RKO (cell line): ENCODE results near the gene PHLPP2.

Experiments used
- DNase-seq: peaks from one replicate; pipeline ENCODE4 v3.0.0-alpha.2; 2016; ENCODE audit warnings: low spot score

PHLPP2 gene

DNA sequence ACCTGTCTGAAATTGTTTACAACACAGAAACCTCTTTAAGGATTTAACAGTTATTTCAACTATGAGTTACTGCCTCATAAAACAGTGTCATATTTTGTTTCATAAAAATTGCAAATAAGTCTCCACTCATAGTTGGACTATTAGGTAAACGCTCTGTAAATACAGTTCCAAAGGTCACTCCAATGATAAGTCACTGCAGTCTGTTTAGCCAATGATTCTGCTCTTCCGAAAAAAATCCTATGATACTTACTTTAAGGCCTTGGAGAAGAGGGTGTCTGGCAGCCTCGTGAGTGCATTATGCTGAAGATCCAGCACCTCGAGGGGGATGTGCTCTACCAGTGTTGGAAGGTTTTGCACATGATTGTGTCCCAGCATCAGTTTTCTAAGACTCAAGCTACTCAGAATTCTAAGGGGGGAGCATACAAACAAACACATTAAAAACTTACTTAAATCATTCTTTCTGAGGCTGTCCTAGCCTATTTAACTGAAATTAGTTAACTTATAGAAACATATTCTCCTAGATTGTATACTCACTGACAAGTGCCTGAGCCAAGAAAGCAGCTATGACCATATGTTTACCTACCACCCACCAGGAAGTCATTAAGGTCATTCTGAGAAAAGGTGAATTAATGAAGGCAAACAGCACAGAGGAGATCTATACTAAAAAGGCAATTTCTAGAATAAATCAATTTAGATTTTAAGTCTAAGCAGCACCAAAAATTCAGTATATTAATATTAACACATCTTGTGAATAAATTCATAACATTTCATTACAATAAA, 57.4 kb downstream of the PHLPP2 start:
- DNase-seq, result no peak

DNA sequence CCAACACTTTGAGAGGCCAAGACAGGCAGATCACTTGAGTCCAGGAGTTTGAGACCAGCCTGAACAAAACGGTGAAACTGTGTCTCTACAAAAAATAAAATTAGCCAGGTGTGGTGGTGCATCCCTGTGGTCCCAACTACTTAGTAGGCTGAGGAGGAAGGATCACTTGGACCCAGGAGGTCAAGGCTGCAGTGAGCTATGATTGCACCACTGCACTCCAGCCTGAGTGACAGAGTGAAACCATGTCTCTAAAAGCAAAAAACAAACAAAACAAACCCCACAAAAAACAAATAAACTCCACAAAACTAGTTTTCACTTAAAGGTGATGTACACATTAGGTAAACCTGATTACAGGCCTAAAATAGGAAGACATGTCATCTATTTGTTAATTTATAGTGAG, 58.2 kb downstream of the PHLPP2 start:
- DNase-seq, result no peak

DNA sequence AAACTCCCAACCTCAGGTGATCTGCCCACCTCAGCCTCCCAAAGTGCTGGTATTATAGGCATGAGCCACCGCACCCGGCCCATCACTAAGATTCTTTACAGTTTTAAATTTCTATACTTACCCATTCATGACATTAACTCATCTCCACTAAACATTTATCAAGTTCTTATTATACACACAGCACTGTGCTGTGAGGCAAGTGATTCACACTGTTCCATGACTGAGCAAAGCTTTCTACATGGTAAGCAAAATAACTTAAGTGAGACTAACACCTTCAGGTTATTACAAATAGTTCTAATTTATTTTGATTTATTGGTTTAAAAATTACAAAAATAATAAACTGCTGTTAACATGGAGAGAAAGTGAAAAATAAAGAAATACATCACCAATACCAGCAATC, 65.0 kb downstream of the PHLPP2 start:
- no peak for DNase-seq

DNA sequence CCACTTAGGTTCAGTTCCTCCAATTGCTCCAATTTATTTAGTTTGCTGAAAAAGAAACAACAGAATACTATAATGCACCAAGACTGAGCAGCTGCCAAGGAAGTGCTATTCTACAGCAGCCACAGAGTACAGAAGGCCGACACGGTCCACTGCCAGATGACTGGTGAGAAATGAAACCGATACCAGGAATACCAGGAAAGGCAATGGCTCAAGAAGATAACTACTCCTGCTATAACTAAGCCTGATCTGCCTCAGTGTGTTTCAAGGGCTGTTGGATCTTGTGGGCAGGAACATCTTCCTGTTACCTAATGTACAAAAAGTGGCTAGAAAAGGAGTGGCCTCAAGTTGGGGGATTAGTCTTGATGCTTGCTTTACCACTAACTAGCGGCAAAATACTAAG, 65.7 kb downstream of the PHLPP2 start:
- DNase-seq, result no peak

DNA sequence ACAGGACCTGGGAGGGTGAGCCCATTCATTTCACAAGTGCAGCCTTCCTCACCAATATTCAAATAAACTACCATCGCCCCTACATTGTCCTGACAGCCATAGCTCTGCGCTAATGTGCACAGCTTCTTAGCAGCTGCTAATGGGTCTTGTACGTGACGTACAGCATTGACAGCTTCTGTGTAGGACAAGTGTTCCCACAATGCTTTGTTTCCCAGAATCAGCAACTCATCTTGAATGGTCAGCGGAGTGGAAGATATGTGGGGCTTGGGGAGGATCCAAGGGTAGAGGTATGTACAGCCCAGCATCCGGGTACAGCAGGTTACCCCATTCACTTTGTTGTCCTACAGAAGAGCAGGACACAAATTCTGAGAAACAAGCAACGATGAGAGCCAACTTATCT, 74.8 kb downstream of the PHLPP2 start:
- DNase-seq, result no peak

DNA sequence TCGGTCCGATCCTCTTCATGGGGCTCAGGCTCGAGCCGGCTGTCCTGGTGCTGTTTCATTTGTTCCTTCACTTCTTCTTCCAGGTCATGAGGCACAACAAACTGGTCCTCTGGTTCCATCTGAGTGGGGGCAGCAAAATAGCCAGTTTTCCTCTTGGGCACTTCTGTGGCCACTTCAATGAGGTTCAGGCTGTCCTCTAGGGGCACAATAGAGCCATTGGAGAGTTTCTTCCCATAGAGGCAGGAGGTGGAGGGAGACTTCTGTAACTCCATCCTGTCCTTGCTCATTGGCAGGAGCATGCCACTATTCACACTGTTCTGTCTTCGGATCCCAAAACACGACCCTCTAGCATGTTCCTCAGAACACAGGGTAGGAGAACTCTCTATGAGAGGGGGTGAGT, 75.6 kb downstream of the PHLPP2 start:
- peak; percentile 25 for DNase-seq

DNA sequence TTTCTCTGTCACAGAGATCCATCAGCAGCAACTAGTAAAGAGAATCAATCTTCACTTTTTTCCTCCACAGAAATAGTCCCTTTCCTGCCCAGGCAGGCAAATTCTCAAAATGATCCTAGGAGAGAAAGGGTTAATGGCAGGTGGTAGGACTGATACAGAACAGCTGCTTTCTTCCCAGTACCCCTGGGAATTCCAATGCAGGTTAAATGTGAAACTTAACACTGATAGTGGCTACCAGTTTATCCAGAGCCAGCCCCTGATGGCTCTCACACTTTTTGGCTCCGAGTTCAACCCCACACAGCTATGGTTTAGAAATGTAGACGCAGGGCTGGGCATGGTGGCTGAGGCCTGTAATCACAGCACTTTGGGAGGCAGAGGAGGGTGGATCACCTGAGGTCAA, 76.3 kb downstream of the PHLPP2 start:
- DNase-seq, result no peak

DNA sequence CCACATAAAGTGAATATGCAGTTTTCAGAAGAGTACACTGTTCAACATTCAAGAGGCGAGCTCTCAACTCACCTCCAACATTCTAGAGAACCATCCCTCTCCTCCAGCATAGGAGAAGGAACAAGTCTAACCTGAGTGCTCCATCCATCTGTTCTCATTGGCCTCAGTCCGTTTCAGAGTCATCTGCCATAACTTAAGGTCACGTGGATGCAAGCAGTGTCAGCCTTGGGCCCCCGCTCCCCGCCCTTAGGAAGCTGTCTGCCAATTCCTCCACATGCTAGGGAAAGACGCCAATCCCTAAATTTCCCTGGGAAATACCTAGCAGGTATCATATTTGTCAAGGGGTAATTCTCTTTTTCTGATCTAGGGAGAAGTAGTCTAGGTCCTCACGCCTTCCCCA, 77.1 kb downstream of the PHLPP2 start:
- no peak for DNase-seq

DNA sequence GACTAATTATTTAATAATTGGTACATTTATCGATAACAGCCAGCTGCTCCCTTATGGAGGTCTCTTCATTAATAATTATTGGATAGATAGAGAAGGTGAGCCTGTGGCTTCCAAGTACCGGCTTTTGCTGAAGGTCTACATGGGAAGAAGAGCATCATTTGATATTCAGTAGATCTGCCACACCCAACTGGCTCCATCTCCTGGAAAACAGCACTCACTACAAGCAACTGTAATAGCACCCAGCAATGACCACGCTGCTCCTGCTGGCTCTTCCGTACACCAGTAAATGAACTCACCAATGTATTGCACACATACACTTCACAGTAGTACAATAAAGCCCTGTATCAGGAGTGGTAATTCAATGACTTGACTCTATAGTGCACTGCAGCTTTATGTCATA, 79.1 kb downstream of the PHLPP2 start:
- DNase-seq, result peak; percentile 72

DNA sequence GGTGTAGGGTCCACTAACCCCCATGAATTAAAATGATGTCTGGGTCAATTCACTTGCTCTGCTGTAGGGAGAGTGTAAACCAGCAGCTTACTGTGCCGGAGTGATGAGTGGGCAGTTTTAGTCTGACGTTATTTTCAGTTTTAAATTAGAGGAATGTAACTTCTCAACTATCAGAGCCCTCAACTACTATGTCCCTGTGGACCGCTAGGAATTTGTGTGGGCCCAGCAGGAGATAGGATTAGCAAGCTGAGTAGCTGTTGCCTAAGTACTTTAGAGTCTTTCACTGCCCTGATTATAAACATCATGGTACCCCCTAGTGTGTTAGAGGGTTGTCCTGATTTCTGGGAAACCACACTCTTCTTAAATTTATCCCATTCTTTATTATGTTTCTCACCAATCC, 87.1 kb downstream of the PHLPP2 start:
- no peak for DNase-seq

DNA sequence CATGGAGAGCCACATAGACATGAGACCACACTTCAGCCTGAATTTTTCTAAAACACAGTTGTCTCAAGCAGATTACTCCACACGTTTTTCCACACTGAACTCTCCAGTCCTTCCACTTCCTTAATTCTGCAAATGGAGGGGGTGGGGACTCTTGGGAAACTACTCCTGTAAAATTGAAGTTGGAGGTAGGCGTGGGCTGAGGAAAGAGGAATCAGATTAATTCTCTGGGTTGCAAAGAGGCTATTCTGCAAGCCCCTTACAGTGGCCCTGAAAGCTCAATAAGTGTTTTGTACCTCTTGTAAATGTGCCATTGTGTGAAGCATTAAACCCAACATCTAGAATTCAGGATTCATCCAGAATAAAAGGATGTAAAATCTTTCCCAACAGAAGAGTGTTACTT, 88.9 kb downstream of the PHLPP2 start:
- no peak for DNase-seq

DNA sequence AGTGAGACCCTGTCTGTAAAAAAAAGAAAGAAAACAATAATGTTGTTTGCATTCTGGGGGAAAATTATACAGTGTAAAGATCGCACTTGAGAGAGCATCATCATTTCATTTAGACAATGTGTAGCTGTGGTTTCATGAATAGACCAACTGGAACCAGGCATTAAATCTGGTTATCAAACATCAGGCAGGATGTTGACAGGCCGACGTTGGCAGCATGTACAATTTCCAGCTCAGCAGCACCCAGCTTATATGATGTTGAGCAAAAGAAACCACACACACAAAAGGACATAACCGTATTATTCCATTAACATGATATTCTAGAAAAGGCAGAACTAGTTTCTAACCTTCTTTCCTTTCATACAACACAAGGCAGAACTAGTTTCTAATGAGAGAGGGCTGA, 92.7 kb downstream of the PHLPP2 start:
- no peak for DNase-seq

DNA sequence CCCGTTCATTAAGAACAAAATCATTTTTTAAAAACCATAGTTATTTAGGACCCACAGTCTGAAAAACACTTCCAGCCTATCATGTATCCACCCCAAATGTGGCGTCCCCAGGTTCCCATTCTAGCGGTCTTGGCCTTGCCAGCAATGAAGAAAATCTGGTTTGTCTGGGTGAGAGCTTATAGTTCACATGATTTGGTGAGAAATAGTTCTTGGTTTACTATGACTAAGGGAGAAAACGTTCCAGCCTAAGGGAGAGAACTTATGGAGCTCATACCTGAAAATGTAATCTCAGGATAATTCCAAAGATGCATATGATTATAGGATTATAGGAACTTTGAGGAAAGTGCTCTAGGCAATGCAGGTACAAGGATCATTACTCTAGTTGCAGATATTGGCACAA, 93.7 kb downstream of the PHLPP2 start:
- DNase-seq, result no peak

DNA sequence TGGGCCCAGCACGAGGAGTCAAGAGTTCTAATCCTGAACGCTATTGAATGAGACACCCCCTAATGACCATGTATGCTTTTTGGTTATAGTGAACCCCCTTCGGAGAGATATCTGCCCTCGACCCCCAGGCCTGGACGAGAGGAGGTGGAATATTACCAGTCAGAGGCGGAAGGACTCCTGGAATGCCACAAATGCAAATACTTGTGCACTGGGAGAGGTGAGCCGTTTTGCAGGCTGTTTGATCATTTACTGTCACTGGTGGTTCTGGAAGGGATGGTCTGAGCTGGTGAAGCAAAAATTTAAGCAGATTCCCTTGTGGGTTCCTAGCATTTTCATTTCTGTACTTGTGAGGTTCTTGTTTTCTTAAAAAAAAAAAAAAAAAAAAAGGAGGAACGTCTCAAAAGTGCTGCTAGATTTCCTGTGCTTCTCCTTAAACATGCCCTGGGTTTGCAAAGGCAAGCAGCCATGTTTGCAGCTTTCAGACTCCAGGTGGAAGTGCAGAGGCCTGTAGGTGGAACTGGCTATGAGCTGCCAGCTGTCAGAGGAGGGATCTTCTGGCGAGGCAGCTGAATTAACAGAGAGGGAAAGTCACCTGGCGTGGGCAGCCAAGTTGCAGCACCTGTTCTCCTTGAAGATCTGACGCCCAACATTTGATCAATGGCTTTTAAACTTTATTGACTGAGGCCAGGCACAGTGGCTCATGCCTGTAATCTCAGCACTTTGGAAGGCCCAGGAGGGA, 95.1 kb downstream of the PHLPP2 start:
- DNase-seq, result no peak

DNA sequence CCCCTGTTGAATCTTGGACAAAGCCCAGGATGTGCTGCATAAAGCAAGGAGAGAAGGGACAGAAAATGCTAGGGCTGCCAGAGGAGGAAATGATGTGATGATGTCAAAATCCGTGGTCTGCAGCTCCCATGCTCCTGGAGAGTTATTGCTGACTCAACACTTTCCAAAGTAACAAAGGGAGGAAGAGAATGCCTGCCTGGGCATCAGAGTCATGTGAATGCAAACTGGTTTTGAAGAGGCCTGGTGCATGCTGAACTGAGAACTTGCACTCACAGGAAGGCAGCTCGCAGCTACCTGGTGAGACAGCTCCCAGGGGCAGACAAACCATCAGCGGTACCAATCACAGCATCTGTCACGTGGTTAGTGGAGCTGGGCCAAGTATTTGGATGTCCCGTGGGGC, 95.7 kb downstream of the PHLPP2 start:
- peak; percentile 17 for DNase-seq

DNA sequence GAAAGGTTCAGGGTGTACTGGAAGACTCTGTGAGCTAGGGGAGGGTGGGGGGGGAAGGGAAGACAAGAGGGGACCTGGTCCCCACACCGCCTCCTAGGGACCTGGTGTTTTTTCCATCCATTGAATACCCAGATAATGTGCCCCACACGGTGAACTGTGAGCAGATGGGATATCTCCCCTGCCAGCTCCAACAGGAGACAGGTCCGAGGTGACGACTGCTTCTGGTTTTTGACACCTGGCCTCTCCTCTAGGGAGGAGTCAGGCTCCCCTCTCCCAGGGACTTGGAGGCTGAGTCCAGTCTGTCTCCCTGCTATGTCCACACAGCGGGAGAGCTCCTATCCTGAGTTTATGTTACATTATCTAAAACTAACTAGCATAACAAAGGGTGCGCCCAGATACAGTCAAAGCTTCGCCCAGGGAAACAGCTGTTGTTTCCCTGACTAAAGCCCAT, 96.7 kb downstream of the PHLPP2 start:
- DNase-seq, result no peak

DNA sequence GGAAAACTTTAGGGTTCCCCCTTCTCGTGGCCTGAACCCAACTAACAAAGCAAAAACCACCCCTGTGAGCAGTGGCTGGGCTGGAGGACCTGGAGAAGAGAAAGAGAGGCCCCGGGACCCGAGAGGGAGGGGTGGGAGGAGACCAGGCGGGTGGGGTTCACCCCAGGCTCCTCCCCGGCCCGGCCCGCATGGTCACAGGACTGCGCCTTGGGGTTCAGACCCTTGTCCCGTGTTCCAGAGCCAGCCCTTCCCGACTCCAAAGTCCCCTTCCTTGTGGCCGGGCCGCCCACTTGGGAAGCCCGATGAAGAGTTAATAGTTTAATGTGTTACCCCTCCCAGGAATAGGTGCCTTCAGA, 97.7 kb downstream of the PHLPP2 start:
- no peak for DNase-seq

DNA sequence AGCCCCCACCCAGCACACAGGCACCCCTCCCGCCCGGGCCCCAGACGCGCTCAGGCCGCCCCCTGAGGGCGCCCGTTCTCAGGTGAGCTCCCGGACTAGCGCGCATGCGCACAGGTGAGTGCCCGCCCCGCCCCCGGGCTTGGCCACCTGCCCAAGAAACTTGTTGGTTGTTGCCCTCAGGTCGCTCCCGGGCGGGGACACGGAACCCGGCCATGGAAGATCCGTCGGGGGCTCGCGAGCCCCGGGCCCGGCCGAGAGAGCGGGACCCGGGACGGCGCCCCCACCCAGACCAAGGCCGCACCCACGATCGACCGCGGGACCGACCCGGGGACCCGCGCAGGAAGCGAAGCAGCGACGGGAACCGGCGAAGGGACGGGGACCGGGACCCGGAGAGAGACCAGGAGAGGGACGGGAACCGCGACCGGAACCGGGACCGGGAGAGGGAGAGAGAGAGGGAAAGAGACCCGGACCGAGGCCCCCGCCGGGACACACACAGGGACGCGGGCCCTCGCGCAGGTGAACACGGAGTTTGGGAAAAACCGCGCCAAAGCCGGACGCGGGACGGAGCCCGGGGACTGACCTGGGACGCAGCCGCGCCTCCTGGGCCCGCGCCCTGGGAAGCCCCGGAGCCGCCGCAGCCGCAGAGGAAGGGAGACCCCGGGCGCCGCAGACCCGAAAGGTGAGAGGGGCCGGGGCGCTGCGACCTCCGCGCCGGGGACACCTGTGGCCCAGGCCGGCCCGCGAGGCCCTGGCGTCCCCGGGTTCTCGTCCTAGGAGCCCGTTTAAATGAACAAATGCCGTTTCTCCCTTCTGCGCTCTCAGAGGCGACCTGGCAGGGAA, 98.3 kb downstream of the PHLPP2 start, which contains the start of gene MARVELD3:
TSS of gene MARVELD3 (plus strand) at position 167 of the 840 bp plus-strand sequence. CDS start at position 213, 46 bp downstream.
- DNase-seq, result no peak

DNA sequence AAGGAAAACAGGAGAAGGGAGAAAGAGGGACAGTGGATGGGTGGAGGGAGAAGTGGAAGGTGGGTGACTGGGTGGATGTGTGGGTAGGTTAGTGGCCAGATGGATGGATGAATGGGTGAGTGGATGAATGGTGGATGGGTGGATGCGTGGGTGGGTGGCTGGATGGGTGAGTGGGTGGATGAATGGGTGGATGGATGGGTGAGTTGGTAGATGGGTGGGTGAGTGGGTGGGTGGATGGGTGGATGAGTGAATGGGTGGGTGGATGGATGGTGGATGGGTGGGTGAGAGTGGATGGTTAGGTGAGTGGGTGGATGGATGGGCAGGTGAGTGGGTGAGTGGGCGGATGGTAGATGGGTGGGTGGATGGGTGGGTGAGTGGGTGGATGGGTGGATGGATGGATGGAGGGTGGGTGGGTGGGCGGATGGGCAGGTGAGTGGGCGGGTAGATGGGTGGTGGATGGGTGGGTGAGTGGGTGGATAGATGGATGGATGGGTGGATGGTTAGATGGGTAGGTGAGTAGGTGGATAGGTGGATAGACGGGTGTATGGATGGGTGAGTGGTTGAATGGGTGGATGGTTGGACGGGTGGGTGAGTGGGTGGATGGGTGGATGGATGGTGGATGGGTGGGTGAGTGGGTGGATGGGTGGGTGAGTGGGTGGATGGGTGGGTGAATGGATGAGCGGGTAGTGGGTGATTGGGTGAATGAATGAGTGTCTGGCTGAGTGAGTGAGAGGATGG, 99.2 kb downstream of the PHLPP2 start:
- DNase-seq, result no peak

DNA sequence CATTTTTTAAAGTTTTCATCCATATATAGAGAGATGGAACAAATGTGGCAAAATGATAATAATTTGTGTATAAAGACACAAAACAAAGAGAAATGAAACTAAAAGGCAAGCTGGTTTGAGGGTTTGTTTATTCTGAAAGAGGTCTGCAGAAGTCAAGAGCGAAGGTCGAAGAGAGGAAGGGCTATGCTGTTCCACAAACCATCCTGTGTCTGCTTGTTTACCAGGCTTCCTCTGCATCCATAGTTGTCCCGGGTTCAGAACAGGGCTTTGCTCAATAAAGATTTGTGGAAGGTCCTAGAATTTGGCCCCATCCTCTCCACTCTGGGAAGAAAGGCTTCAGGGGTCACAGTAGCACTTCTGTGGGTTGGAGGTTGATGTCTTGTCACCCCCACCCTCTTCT, 100.9 kb downstream of the PHLPP2 start:
- no peak for DNase-seq

DNA sequence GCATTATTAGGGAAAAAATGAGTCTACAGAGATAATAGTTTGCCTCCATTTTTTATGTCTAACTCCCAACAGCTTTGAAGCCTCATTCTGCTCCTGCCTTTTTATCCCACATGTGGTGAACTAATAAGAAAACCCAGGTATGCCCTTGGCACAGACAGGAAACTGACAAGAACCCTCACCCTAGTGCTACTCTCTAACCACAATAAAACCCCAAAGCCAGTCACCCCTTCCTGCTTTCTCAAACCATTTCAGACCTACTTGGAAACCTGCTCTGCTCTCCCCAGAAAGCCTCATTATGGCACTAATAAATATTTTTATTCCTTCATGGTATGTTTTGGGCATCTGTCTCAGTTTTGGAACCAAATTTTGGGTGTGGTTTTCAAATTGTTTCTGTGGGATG, 102.4 kb downstream of the PHLPP2 start:
- no peak for DNase-seq

DNA sequence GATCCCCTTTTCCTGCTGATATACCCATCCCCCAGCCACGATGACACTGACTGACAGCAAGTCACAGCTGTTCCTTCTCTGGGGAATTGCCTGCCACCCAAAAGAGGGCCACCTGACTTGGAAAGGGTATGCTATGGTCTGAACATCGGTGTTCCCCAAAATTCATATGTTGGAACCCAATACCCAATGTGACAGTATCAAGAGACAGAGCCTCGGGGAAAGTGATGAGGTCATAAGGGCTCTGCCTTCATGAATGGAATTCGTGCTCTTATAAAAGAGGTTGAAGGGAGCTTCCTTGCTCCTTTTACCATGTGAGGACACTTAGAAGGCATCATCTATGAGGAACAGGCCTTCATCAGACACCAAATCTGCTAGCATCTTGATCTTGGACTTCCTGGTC, 106.1 kb downstream of the PHLPP2 start:
- DNase-seq, result no peak
